ENCODE data around the gene ACSF2.
"Not testable (repeated sequence)": the region's sequence is repeated elsewhere in the genome, so short reads cannot be mapped to it uniquely, and the experiment has no call there.

Gene ACSF2

DNA sequence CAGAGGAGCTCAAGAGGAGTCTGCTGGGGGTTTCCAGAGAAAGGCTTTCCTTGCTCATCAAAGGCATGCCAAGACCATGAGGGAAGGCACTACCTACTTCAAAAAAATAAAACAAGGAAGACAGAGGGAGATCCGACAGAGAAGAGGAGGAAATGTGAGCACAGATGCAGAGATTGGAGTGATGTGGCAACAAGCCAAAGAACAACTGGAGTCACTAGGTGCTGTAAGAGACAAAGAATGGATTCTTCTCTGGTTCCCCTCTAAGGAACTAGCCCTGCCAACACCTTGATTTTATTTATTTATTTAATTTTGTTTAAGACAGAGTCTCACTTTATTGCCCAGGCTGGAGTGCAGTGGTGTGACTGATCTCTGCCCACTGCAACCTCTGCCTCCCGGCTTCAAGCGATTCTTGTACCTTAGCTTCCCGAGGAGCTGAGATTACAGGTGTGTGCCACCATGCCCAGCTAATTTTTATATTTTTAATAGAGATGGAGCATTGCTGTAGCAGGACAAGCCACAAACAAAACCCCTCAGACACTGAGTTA, 13.8 kb upstream of the ACSF2 start:
- no peak for DNase-seq

DNA sequence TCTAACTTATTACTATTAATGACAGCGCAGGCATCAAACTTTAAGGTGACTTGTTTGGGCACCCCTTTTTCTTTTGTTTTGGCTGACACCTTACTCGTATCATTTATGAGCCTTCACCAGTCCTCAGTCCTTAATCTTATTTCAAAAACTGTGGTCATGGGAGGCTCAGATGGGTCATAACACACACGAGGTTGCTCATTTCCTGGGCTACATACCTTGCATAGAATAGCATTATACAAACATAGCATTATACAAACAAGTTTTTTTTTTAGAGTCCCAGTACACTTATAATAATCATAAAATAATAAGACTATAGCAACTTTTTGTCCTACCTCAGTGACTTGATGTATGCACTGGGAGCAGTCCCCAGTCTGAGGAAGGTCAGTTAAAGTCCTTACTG, 11.2 kb upstream of the ACSF2 start:
- DNase-seq, result no peak

DNA sequence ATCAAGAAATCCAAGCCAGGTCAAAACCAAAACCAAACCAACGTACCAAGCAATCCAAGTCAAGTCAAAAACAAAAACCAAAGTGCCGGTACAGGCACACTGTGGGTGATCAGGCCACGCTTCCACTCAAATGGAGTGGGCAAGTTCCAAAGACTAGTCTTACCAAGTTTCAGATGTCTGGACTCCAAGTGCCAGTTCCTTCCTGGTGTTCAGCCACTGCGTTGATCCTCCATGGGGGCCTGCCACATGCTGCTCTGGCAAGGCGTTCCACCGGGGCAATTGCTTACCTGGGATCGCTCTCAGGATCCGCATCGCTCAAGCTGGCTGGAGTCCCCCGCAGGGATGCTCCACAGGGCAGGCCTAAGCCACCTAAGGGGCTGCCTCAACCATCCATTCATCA, 6.4 kb upstream of the ACSF2 start:
- DNase-seq, result not testable (repeated sequence)

DNA sequence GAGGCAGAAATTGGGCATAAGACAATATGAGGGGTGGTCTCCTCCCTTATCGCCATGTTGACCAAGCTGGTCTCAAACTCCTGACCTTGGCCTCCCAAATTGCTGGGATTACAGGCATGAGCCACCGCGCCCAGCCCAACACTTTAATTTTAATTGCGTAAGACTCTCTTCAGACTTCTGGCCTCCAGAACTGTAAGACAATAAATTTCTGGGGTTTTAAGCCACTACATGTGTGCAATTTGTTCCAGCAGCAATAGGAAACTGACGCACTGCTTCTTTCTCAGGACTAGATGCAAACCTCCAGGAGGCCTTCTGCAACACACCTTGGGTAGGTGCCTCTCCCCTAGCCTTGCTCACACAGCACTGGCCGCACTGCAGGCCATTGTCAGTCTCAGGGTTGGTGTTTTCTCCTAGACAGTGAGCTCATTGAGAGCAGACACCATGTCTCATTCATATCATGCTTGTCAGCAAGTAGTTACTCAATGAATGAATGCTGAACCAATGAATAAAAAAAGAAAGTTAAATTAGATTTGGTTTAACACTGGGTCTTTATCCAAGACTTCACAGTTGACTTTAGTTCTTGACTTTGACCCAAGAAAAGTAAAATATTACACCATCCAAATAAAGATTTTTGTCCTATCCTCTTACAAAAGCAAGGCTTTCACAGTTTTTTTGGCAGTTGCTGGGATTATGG, 5.5 kb upstream of the ACSF2 start:
- no peak for DNase-seq

DNA sequence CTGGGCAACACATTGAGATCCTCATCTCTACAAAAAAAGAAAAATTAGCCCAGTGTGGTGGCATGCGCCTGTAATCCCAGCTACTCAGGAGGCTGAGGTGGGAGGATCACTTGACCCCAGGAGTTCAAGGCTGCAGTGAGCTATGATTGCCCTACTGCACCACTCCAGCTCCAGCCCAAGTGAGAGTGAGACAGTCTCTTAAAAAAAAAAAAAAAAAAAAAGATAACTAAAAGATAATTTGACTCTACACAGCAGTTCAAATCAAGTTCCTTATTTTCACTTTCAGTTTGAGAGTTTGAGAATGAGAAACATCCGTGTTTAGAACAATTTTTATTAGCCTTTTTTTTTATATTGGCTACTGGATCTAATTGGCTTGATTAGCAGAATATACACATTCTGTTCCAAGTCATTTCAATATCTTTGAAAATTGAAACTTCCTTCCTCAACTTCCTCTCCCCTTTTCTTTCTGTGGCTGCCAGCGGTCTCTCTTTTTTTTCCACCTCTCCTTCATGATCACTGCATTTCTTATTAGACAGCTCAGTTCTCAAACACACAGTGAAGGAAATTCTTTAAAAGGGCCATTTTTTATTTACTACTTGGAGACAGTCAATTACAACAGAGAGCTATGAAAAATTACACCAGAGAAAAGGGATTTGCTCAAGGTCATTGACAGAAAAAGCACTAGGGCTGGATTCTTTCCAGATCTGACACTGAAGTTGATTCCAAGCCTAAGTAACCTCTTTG, 4.5 kb upstream of the ACSF2 start:
- no peak for DNase-seq

DNA sequence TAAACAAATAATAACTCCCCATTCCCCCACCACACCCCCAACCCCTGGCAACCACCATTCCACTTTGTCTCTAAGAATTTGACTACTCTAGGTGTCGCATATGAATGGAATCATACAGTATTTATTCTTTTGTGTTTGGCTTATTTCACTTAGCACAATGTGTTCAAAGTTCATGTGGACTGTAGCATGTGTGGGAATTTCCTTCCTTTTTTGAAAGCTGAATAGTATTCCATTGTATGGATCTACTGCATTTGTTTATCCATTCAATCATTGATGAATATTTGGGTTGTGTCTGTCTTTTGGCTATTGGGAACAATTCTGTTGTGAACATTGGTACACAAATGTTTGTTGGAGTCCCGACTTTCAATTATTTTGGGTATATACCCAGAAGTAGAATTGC, 3.3 kb upstream of the ACSF2 start:
- no peak for DNase-seq

DNA sequence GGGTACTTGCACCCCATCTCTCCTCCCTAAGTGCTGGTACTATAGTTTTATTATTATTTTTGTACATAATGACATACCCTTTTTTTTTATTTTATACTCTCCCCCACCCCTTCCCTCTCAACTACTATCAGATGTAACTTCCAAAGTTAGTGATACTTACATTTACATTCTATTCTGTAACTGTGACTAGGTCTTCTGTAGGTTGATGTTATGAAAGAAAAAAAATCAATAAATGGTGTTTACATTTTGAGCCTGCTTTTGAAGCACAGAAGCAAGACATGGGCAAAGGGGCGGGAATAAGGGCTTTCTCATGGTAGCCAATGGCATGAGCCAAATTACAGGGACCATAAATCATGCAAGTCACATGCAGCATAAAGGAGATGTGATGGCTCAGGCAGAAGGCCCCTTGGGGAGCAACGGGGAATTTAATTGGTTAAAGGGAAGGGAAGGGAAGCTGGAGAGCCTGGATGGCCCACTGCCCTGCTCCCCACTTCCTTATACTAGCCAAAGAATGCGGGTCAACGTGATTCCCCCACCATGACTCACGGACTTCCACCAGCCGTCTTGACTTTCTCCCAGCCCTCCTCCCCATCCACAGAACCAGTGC, 2.4 kb upstream of the ACSF2 start:
- DNase-seq, result no peak

DNA sequence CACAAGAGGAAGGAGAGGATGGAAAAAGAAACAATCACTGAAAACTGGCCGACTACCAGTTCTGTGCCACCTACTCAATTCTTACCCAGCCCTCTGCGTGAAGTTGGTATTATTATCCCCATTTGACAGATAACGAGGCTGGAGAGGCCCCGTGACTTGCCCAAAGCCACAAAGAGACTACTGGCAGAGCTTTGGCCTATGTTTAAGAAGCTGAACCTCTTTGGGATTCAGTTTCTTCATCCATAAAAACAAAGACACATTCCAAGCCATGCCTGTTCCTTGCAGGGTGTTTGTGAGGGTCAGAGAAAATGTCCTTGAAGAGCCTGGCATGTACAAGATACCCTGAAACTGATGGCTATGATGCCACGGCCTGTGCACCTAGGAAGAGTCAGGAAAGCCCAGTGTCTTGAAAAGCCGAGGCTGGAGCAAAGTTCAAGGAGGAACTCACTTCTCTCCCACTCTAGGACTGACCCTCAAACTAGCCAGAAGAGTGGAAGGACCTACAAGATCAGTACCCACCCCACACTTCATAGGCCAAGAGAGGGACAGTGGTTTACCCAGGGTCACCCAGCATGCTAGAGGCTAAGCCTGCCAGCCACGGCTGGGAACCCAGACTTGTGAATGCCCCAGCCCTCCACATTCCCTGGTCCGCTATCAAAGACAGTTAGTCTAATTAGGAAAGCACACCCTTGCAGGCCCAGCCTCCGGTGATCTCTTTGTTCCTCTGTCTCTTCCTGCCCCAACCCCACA, 1.6 kb upstream of the ACSF2 start:
- no peak for DNase-seq

DNA sequence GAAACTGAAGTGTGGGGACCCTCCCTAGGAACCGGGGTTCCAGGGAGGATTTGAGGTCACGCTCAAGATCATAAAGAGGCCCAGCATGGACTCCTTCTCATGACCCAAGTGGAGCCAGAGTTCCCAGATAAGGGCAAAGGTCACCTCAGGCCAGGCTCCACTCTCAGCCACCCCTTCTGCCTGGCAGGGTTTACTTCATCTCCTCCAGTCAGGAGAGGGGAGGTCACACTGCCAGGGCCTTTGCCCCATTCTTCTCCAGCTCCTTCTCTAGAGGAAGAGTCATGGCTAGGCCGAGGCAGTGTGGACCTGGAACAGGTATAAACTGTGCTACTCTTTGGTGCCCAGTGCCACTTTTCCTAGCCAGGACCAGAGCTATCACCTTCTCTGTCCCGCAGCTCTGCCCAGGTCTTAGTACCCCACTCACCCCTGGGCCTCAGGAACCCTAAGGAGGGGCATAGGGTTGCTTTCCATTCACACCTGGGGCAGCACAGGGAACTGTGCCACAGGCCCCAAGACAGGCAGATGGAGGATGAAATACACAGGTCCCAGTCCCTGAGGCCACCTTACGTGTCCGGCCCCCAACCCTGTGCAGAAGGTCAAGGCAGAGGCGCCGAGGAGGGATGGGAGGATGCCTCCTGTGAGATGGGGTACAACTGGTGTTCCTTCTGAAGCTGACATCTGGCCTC, 879 bp upstream of the ACSF2 start:
- no peak for DNase-seq

DNA sequence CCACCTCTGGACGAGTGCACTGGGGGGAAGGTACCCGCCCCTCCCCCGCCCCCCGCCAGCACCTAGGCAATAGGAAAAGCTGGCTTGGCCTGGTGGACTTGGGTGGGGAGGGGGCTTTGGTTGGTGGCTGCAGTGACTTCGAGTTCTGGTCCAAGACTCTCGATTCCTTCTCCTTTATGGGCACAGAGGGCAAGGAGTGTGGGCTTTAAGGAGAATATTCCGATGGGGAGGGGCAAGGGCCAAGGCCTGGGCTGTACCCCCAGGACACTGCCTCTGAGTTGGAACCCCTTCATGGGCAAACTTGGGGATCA, 409 bp downstream of the ACSF2 start:
- DNase-seq, result no peak

DNA sequence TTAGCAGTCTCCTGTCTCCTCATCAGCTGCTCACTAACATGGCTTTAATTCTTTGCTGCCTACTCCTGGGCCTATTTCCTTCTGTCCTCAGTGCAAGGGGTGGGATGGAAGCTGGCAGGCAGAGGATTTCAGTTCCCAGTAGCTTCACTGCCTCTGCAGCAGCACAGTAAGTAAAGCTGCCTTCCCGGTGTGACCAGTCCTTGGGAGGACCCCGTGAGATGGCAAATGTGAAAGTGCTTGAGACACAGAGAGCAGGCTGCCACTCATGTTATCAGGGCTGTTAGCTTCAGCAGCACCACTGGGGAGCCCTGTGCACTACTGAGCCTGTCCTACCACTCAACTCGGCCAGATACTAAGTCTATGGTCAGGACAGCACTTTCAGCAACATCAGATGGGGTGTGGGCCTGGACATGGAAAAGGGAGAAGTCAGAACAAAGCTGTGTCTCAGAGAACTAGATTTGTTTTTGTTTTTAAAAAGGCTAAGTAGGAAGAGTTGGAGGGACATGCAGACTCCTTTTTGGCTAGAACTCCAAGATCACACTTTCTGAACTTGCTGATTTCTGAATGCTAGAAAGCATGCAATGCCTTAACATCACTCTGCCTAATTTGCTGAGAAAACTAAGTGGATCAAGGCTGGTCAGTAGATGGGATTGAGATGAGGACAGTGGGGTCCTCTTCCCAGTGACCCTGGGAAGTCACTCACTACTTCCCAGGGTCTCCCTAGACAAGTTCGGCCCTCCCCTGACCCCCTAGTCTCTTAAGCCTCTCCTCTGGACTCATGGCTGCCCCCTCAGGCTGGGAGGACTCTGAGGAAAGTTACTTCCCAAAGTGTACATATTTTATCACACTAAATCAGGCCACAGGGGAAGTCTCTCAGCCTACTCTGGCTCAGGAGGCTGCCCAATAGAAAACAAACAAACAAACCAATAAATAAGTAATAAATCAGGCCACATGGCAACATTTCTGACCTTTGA, 1.1 kb downstream of the ACSF2 start:
- no peak for DNase-seq

DNA sequence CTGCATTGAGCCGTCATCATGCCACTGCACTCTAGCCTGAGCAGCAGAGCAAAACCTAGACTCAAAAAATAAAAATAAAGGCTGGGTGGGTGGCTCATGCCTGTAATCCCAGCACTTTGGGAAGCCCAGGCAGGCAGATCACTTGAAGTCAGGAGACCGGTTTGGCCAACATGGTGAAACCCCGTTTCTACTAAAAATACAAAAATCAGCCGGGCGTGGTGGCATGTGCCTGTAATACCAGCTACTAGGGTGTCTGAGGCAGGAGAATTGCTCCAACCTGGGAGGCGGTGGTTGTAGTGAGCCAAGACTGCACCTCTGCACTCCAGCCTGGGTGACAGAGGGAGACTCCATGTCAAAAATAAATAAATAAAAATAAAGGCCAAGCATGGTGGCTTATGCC, 2.1 kb downstream of the ACSF2 start:
- DNase-seq, result not testable (repeated sequence)

DNA sequence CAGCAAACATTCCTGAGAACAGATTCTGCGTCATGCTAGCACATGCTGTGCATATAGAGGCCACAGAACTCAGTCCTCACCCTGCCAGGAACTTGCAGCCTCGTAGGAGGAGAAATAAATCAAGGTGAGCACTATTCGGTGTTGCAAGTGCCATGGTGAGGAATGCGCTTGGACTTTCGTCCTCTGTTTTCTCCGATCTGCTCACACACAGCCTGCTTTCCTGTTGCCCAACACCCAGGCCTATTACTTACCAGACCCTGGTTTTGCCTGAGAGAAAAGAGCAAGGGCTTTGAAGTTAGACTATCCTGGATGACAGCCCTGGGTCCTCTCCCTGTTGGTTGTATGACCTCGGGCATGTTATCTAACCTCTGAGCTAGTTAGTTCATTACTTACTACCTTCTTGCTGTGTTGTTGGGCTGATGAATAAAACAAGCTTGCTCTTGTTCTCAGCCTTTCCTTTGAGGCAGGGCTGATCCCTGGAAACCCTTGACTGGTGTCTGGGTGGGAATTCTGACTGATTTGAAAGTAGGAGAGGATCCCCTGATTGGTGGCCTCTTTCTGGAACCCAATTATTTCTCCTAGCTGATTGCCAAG, 2.9 kb downstream of the ACSF2 start:
- DNase-seq, result no peak

DNA sequence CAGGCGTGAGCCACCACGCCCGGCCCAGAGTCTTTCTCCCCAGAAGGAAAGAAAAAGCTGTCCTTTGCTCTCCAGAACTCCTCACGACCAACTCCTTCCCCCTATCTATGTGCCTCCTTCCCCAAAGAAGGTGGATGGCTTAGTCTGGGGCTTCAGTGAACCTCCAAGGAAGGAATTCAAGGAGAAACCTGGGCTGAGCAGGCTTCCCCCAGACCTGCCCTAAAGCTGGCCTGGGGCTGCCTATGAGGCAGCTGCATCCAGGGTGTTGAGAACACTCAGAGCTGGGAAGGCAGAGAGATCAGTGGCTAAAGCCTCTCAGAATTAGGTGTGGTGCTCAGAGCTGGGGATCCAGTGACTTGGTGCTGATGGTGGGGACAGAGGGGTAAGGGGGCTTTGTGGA, 3.8 kb downstream of the ACSF2 start:
- no peak for DNase-seq

DNA sequence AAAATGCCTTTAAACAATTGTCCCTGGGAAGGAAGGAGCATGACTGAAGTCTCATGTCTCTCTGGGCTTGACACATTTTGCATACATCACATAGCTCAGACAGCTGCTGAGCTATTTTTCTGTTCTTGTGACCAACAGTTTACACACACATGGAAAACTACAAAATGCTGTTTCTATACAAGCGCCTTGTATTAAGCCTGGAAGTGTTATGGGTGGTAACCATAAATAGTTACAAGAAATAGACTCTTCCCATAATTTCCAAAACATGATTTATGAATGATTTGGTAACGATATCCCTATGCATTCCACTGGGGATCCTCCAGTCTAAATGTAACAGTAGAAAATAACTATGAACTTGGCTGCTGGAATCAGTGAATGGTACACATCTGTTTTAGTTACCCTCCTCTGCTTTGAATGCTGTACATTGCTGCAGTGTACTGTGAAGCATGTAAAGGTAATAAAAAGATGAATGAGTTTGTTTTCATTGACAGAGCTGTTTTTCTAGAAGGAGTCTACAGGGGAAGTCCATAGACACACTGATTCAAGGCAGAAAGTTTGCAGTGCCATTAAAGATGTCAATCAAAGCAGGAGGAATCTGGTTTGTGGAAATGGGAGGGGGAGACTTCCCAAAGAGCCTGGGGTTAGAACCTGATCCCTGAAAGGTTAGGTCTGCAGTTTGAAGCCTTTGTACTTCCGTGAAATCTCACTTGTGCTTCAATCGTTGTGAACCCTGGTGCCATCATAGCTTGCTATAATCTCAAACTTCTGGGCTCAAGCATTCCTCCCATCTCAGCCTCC, 5.0 kb downstream of the ACSF2 start:
- no peak for DNase-seq

DNA sequence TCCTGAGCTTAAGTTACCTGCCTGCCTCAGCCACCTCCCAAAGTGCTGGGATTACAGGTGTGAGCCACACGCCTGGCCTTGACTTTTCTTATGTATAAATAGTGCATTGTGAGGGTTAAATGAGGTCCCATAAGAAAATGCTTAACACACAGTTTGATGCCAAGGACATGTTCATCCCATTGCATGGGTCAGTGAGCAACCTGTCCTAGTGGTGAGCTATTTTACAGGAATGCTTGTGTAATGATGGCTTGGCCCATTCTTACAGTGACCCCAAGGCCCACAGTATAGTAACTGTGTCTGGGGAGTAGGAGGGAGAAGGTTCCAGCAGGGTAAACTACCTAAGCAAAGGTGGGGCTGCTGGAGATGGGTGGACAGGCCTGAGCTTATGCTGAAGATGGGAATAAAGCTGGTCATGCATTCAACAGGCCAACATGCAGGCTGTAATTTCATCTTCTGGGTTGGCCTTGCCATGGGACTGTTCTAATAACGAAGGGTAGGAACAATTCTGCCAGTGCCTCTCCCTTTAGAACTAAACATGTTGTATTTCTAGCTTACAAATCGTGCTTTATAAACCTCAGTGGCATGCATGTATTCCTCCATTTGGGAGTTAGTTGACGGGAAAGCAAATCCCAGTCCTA, 6.2 kb downstream of the ACSF2 start:
- DNase-seq, result no peak

DNA sequence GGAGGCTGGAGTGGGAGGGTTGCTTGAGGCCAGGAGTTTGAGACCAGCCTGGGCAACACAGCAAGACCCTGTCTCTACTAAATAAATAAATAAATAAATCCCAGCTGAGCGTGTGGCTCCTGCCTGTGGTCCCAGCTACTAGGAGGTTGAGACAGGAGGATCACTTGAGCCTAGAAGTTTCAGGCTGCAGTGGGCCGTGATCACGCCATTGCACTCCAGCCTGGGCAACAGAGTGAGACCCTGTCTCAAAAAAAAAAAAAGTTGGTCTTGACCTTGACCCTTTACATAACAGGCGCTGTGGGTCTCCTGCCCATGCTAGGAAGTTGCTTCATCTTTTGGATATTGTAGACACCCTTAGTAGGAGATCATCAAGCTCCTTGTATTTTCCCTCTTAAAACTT, 11.4 kb downstream of the ACSF2 start:
- no peak for DNase-seq

DNA sequence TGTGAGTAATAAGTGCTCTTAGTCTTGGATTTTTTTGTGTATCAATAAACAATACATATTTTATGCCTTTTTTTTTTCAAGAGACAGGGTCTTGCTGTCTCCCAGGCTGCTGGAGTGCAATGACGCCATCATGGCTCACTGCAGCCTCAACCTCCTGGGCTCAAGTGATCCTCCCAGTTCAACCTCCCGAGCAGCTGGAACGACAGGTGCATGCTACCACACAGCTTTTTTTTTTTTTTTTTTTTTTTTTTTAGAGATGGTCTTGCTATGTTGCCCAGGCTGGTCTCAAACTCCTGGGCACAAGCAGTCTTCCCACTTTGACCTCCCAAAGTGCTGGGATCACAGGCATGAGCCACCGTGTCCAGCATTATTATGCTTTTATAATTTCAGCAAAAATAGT, 13.0 kb downstream of the ACSF2 start:
- no peak for DNase-seq

DNA sequence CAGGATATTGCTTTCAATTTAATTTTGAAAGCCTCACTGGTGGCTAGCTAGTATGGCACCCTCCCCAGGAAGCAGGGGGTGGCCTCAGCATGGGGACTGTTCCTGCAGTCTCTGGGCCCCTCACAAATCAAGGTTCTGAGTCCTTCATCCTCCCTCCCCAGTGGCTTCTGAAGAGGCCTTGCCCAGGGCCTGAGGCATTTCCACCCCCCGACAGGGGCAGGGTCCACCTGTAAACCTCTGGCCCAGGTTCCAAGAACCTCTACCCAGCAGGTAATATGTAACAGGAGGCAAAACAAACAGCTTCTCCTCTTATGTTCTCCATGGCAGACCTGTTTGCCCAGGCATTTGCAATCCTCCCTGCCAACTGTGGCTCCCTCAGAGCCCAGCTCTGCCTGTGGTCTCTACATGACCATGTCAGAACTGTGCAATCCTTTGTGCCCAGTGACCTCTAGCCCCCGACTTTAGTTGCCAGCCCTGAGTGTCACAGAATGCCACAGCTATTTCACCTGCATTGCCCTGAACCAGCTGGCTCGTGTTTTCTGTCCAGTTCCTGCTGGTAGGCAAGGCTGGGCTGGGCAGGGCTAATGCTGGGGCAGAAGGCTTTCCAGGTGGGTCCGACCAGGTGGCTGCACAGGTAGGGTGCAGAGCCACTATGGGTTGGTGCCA, 14.3 kb downstream of the ACSF2 start:
- no peak for DNase-seq
